Tibial nerve (tissue), 4 donors: Measurements from ENCODE around the gene CIROP. TPM values are rescaled to one million over a fixed set of nuclear protein-coding genes. Genes with fewer than 3 reads are reported as not detected.

Experiments used
- DNase-seq, 2 donors: peaks; one replicate each; pipeline ENCODE4 v3.0.0-alpha.2; 2019; ENCODE audit warnings: low spot score in 2 of 2
- H3K27ac ChIP-seq, 4 donors: fragments of 200-600 bp; sonication (generic) in 3 of 4; one replicate each; pipeline ENCODE4 v1.5.1; 2017 to 2019; ENCODE audit warnings: mild to moderate bottlenecking in 1 of 4
- H3K27me3 ChIP-seq, 2 donors: fragments of 200-600 bp; sonication (generic) in 1 of 2; one replicate each; pipeline versions ENCODE4 v1.5.1 to v1.6.0; 2017 to 2019
- H3K36me3 ChIP-seq, 3 donors: fragments of 200-600 bp; sonication (generic); one replicate each; pipeline ENCODE4 v1.5.1; 2018 to 2019
- H3K4me1 ChIP-seq, 4 donors: fragments of 200-600 bp; sonication (generic) in 3 of 4; one replicate each; pipeline ENCODE4 v1.5.1; 2017 to 2019
- H3K4me3 ChIP-seq, 4 donors: fragments of 200-600 bp; sonication (generic) in 3 of 4; one replicate each; pipeline ENCODE4 v1.5.1; 2017 to 2019; ENCODE audit warnings: mild to moderate bottlenecking in 1 of 4, moderate library complexity in 1 of 4
- H3K9me3 ChIP-seq, 4 donors: fragments of 200-600 bp; sonication (generic) in 3 of 4; one replicate each; pipeline ENCODE4 v1.5.1; 2017 to 2019
- EP300 ChIP-seq, 2 donors: sonication (generic); formaldehyde crosslinking; IDR thresholded peaks; one replicate each; pipeline ENCODE4 v1.6.1; 2017; ENCODE audit warnings: antibody characterized with exemption in 2 of 2, mild to moderate bottlenecking in 1 of 2
- POLR2A ChIP-seq, 2 donors: fragments of 450-650 bp; IDR thresholded peaks; one replicate each; pipeline ENCODE4 v1.6.1; 2017; ENCODE audit warnings: antibody characterized with exemption in 2 of 2, mild to moderate bottlenecking in 2 of 2, moderate library complexity in 2 of 2
- WGBS, 2 donors: methylation state at CpG; one replicate each; pipeline ENCODE4 v1.1.5; 2018; 5-methylcytosine and 5-hydroxymethylcytosine counted together
- total RNA-seq, 4 donors: library from RNA; depleted of rRNA; stranded (reverse); fragments of >200 nt; gene quantifications; one replicate each; pipeline ENCODE4 v1.1.0, GENCODE V29; 2016
- TF ChIP-seq, protein P1 (sequence below), 5 experiments: fragments of 200-600 bp in 3 of 5; fragments of 450-650 bp in 2 of 5; sonication (generic) in 3 of 5; IDR thresholded peaks; one replicate each; pipeline ENCODE4 v1.5.1; 2016 to 2019; ENCODE audit warnings: antibody characterized with exemption in 5 of 5, mild to moderate bottlenecking in 3 of 5, moderate library complexity in 2 of 5

The CIROP gene
- total RNA-seq, 4 donors from 2014 or later = not detected

DNA sequence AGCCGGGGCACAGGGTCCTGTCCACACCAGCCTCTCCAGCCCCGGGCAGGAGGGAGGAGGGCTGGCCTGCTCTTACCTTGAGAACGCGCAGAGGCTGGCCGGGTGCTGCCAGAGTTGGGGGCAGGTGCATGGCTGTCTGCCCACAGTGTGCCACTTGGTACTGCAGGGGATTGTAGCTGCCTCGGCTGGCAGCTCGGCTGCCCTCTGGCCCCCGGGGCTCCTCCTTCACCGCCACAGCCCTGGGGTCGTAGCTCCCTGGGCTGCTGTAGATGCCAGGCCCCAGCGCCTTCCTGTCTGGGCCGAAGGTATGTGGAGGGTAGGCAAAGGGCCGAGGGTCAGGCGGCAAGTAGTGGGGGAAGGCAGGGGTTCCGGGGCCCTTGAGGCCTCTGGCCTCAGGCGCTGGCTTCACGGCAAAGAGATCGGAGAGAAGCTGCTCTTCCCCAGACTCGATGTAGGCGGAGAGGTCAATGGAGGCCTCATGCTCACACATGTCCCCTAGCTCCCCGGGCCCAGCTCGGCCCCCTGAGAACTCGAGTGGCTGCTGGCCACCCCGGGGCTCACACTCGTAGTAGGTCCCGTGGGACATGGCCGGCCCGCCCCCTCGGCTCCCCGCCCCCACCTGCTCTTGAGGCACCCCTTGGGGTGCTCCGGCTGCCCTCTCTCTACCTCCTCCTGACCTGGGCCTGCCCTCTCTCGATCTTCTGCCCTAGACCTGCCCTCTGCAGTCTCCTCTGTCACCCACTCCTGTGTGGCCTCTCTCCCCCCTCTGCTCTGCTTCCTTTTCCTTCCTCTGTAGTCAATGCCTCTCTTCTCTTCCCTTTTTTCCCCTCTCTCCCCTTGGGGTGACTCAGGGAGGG is 13.9 kb upstream of the CIROP start, which contains the start of gene CEBPE:
Gene CEBPE, minus strand, starts transcription at position 750 of the 857 bp plus-strand sequence. Its CDS starts 164 bp downstream, at position 586.
- H3K27ac ChIP-seq = peak within 1 kb of the TSS in 1 of 4 donors; percentile 1
- no peaks in the 10 kb centered on the region for H3K9me3 ChIP-seq
- no peak within 1 kb of the TSS for H3K4me3 ChIP-seq
- peaks cover 0 to 16% (median 3%) of the 10 kb centered on the region in 4 donors for H3K4me1 ChIP-seq
- no peaks in the 10 kb centered on the region for H3K36me3 ChIP-seq
- no peak for DNase-seq
- TF ChIP-seq EP300 (IDR thresholded peaks at IDR 0.05) (no peak), POLR2A (IDR thresholded peaks at IDR 0.05) (no peak)
- TF ChIP-seq, protein P1, sequence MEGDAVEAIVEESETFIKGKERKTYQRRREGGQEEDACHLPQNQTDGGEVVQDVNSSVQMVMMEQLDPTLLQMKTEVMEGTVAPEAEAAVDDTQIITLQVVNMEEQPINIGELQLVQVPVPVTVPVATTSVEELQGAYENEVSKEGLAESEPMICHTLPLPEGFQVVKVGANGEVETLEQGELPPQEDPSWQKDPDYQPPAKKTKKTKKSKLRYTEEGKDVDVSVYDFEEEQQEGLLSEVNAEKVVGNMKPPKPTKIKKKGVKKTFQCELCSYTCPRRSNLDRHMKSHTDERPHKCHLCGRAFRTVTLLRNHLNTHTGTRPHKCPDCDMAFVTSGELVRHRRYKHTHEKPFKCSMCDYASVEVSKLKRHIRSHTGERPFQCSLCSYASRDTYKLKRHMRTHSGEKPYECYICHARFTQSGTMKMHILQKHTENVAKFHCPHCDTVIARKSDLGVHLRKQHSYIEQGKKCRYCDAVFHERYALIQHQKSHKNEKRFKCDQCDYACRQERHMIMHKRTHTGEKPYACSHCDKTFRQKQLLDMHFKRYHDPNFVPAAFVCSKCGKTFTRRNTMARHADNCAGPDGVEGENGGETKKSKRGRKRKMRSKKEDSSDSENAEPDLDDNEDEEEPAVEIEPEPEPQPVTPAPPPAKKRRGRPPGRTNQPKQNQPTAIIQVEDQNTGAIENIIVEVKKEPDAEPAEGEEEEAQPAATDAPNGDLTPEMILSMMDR (IDR thresholded peaks at IDR 0.05) = no peak
- WGBS, 2 donors = 51 to 53% methylated on average over 24 to 31 of the region's 32 CpGs
- peaks cover 0 to 8% of the 10 kb centered on the region in 2 donors for H3K27me3 ChIP-seq

DNA sequence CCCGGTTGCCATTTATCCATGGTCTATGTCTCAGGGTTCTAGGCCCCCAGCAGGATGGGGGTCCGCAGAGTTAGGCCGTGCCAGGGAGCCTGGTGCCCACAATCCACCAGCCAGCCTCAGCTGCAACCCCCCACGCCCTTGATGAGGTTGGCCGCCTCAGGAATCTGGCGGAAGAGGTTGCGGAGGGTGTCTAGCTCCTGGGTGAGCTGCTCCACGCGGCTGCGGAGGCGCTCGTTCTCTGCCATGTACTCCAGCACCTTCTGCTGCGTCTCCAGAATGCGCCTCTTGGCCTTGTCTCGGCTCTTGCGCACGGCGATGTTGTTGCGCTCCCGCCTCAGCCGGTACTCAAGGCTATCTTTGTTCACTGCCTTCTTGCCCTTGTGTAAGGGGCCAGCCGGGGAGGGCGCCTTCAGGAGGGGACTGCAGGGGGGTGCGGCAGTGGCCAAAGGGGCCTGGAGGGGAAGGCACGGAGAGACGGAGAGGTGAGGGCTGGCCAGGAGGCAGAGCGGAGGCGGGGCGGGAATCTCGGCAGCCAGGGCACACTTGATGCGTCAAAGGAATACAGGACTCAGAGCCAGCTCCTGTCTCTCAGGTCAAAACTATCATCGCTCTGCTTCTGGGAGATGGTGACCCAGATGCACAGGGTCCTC is 12.7 kb upstream of the CIROP start:
- Histone ChIP-seq H3K9me3 (no peaks in the 10 kb centered on the region), H3K4me3 (no peak overlapping the region), H3K27me3 (peaks cover 0 to 8% of the 10 kb centered on the region in 2 donors), H3K36me3 (no peaks in the 10 kb centered on the region), H3K27ac (no peak overlapping the region), H3K4me1 (peaks cover 0 to 21% (median 3%) of the 10 kb centered on the region in 4 donors)
- WGBS, 2 donors = 76 to 83% methylated on average over 32 of the region's 32 CpGs
- TF ChIP-seq, protein P1 (IDR thresholded peaks at IDR 0.05) = no peak
- no peak for TF ChIP-seq POLR2A (IDR thresholded peaks at IDR 0.05)
- no peak for TF ChIP-seq EP300 (IDR thresholded peaks at IDR 0.05)
- DNase-seq = no peak

DNA sequence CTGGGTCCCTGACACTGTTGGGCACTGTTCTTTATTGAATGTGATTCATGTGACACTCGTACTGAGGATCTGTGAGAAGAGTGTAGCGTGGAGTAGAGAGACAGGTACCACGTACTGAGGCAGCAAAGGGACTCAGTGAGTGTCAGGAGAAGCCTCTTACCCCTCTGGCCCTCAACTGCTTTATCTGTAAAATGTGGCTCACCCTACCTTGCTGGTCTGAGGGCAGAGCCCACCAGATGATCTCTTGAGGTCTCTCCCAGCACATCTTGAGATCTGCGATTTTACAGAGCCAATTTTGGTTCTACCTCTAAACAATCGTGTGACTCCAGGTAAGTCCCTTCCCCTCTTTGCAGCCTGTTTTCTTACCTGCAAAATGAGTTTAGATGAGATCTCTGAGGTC is 11.1 kb upstream of the CIROP start:
- no peak for DNase-seq
- Histone ChIP-seq H3K9me3 (no peaks in the 10 kb centered on the region), H3K27me3 (peaks cover 0 to 13% of the 10 kb centered on the region in 2 donors), H3K27ac (no peak overlapping the region), H3K4me1 (peaks cover 0 to 14% (median under 1%) of the 10 kb centered on the region in 4 donors), H3K36me3 (no peaks in the 10 kb centered on the region), H3K4me3 (no peak overlapping the region)
- WGBS, 2 donors = 83 to 88% methylated on average over 5 of the region's 5 CpGs
- TF ChIP-seq, protein P1 (IDR thresholded peaks at IDR 0.05) = no peak
- TF ChIP-seq POLR2A (IDR thresholded peaks at IDR 0.05) (no peak), EP300 (IDR thresholded peaks at IDR 0.05) (no peak)

DNA sequence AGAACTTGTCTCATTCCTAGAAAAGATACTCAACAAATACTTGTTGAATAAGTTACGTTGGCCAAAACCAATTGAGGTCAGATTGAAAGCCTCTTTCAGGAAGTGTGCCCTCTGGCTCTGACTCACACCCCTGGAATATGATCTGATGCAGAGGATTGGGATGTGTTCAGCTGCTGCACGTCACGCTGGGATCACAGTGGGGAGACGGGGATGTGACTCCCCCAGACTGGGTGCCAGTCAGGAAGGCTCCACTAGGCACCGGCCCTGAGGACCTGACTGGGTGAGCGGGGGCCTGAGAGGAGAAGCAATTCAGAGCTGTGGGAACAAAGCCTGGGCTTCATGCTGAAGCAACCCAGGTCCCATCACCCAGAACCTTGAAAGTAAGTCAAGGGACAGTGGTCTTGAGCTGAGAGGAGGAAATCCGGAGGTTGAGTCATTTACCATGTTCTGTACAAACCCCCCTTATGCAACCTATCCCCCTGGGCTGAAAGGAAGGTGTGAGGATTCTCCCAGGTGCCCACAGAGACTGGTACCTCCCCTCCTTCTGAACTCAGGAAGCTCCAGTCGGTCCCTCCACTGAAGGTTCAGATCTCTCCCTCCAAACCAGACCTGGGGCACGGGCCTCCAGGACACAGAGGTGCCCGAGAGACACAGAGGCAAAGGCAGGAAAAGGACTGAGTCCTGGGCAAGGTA is 10.4 kb upstream of the CIROP start:
- Histone ChIP-seq H3K36me3 (no peaks in the 10 kb centered on the region), H3K27me3 (peaks cover 0 to 13% of the 10 kb centered on the region in 2 donors), H3K4me1 (peaks cover 0 to 13% (median 0%) of the 10 kb centered on the region in 4 donors), H3K4me3 (no peak overlapping the region), H3K27ac (no peak overlapping the region), H3K9me3 (no peaks in the 10 kb centered on the region)
- TF ChIP-seq, protein P1 (IDR thresholded peaks at IDR 0.05) = no peak
- no peak for TF ChIP-seq EP300 (IDR thresholded peaks at IDR 0.05)
- no peak for DNase-seq
- WGBS, 2 donors = 57 to 60% methylated on average over 8 to 10 of the region's 10 CpGs
